ENCODE results near the gene BRD4. TPM values are rescaled to one million over a fixed set of nuclear protein-coding genes. Genes with fewer than 3 reads are reported as not detected.
A peak's percentile ranks its signal among the peaks of the same experiment; 100 is the strongest.

BRD4 gene
- 100 to 1,000 TPM in 1 of 6 donors, 10 to 100 TPM in 5; 41.9 to 117 (median 79.3) TPM for total RNA-seq

DNA sequence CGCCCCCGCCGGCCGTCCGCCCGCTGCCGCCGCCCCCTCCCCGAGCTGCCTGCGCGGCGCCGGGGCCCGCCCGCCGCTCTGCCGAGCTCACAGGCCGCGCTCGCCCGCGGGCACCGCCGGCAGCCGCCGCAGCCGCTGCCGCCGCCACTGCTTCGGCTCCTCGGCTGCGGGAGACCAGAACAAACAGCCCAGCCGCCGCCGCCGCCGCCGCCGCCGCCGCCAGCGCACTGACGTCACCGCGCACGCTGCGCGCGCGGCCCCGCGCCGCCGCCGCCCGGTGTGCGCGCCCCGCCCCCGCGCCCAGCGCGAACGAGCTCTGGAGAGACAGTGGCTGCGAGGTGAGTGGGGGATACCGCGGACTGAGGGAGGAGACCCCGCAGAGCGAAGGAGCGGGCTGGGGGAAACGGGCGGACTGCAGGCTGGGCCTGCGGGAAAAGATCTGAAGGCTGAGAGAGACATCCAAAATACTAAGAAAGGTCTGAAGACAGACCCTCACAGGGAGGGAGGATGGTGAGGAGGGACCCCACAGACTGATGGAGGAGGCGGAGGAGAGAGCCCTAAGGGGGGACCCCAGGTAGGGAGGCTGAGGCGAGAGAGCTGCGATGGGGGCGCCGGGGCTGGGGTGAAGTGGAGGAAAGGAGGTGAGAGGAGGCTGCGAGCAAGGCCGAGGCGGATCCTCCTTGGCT is at the start of gene BRD4:
Gene BRD4 (minus strand): TSS at position 229 of the 686 bp plus-strand sequence. CDS start 59,440 bp downstream, outside the sequence.
- 6 to 10% methylated on average over 19 to 23 of the region's 81 CpGs for WGBS, 2 donors
- Histone ChIP-seq H3K9me3 (no peaks in the 10 kb centered on the region), H3K4me1 (peaks cover 41 to 54% (median 47%) of the 10 kb centered on the region in 4 donors), H3K27me3 (no peaks in the 10 kb centered on the region), H3K27ac (peak within 1 kb of the TSS; percentile 87 to 99 (median 92)), H3K36me3 (no peaks in the 10 kb centered on the region), H3K4me3 (peak within 1 kb of the TSS; percentile 65 to 95 (median 84))
- TF ChIP-seq POLR2AphosphoS5 (IDR thresholded peaks at IDR 0.05) (peak in 1 of 2 donors; percentile 11), EP300 (IDR thresholded peaks at IDR 0.05) (no peak), POLR2A (IDR thresholded peaks at IDR 0.05) (peak in 2 of 4 donors; percentile 5 to 43)
- TF ChIP-seq, protein P1, sequence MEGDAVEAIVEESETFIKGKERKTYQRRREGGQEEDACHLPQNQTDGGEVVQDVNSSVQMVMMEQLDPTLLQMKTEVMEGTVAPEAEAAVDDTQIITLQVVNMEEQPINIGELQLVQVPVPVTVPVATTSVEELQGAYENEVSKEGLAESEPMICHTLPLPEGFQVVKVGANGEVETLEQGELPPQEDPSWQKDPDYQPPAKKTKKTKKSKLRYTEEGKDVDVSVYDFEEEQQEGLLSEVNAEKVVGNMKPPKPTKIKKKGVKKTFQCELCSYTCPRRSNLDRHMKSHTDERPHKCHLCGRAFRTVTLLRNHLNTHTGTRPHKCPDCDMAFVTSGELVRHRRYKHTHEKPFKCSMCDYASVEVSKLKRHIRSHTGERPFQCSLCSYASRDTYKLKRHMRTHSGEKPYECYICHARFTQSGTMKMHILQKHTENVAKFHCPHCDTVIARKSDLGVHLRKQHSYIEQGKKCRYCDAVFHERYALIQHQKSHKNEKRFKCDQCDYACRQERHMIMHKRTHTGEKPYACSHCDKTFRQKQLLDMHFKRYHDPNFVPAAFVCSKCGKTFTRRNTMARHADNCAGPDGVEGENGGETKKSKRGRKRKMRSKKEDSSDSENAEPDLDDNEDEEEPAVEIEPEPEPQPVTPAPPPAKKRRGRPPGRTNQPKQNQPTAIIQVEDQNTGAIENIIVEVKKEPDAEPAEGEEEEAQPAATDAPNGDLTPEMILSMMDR (IDR thresholded peaks at IDR 0.05) = no peak
- peak; percentile 67 to 97 for DNase-seq
- peak; percentile 78 to 85 for ATAC-seq (ENCODE audit: low FRiP score in 2 of 2)

DNA sequence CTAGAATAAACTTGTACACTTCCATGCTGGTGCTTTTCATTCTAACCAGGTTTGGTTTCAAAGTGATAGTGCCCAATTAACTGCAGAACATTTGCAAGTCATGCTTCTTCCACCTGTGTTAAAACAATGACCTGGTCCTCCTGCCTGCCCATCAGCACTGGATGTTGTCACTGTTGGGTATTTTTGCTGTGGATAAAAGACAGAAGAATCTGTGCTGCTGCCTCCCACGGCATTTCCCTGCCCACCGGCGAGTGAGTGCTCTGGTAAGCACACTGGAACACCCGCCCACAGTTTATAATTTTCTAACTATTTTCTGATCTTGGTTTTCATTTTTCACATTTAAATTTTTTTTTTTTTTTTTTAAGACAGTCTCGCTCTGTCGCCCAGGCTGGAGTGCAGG is 49.5 kb upstream of the BRD4 start:
- no peak for TF ChIP-seq POLR2AphosphoS5 (IDR thresholded peaks at IDR 0.05)
- TF ChIP-seq, protein P1 (IDR thresholded peaks at IDR 0.05) = no peak
- no peak for TF ChIP-seq POLR2A (IDR thresholded peaks at IDR 0.05)
- TF ChIP-seq EP300 (IDR thresholded peaks at IDR 0.05) = no peak
- DNase-seq = no peak
- whole genome bisulfite sequencing, 2 donors = 93 to 94% methylated on average over 6 of the region's 6 CpGs
- ATAC-seq (ENCODE audit: low FRiP score in 2 of 2) = no peak
- no peaks in the 10 kb centered on the region for H3K9me3 ChIP-seq
- H3K4me3 ChIP-seq = no peak overlapping the region
- peaks cover 0 to 2% (median 0%) of the 10 kb centered on the region in 4 donors for H3K36me3 ChIP-seq
- no peak overlapping the region for H3K27ac ChIP-seq
- H3K27me3 ChIP-seq = no peaks in the 10 kb centered on the region
- H3K4me1 ChIP-seq = peaks cover 17 to 22% (median 21%) of the 10 kb centered on the region in 4 donors

GRCh38 chr19:15381429-15381828 is 49.1 kb upstream of the BRD4 start:
- Histone ChIP-seq H3K27ac (no peak overlapping the region), H3K9me3 (no peaks in the 10 kb centered on the region), H3K36me3 (no peaks in the 10 kb centered on the region), H3K4me1 (peaks cover 22 to 26% (median 25%) of the 10 kb centered on the region in 4 donors), H3K27me3 (no peaks in the 10 kb centered on the region), H3K4me3 (no peak overlapping the region)
- no peak for DNase-seq
- 88 to 92% methylated on average over 2 of the region's 2 CpGs for WGBS, 2 donors
- TF ChIP-seq POLR2A (IDR thresholded peaks at IDR 0.05) (no peak), POLR2AphosphoS5 (IDR thresholded peaks at IDR 0.05) (no peak), EP300 (IDR thresholded peaks at IDR 0.05) (no peak)
- TF ChIP-seq, protein P1 (IDR thresholded peaks at IDR 0.05) = no peak
- ATAC-seq (ENCODE audit: low FRiP score in 2 of 2) = no peak

DNA sequence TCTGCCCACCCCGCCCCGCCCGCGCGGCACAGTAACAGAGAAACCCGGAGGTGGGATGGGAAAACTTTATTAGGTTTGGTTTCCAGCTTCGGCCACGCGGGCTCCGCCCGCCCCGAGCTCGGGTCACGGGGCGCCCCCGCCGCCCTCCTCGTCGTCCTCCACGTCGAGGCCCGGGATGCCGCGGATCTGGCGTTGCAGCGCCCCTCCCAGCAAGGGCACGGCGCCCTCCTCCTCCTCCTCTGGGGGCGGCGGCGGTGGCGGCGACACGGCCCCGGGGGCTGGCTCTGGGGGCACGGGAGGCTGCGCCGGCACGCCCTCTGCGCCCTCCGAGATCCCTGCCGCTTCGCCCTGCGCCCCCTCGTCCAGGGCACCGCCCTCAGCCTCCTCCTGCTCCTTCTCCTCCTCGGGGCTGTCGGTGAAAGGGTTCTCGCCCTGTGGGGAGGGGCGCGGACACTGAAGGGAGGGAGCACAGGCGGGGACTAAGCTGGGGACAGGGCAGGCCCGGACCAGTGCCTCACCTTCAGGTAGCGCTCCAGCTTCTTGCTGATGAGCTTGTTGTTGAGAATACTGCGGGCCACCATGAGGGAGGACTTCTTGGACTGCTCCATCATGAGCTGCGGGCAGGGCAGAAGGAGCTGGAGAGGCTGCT is 47.8 kb upstream of the BRD4 start:
- peak overlapping the region; percentile 96 to 99 (median 98) for H3K27ac ChIP-seq
- DNase-seq (peak in 1 of 2 donors; percentile 48), ATAC-seq (ENCODE audit: low FRiP score in 2 of 2) (peak; percentile 30 to 32)

More for the DNA sequence above, 47.8 kb upstream of the BRD4 start:
- no peaks in the 10 kb centered on the region for H3K27me3 ChIP-seq
- H3K4me3 ChIP-seq = peak overlapping the region; percentile 65 to 95 (median 85)
- no peaks in the 10 kb centered on the region for H3K36me3 ChIP-seq
- H3K4me1 ChIP-seq = peaks cover 28 to 36% (median 31%) of the 10 kb centered on the region in 4 donors
- TF ChIP-seq, protein P1 (IDR thresholded peaks at IDR 0.05) = no peak
- no peak for TF ChIP-seq EP300 (IDR thresholded peaks at IDR 0.05)
- no peak for TF ChIP-seq POLR2A (IDR thresholded peaks at IDR 0.05)
- no peak for TF ChIP-seq POLR2AphosphoS5 (IDR thresholded peaks at IDR 0.05)
- H3K9me3 ChIP-seq = no peaks in the 10 kb centered on the region
- 3% methylated on average over 19 of the region's 56 CpGs; no CpG with 5 or more reads in 1 of the 2 donors for WGBS, 2 donors

Measured in upper lobe of left lung (tissue), 6 donors.